HG02623 (cell line): ENCODE results near the gene GPHA2.

Source experiments
- ATAC-seq: cut with Tn5 transposase; IDR thresholded peaks from one replicate; pipeline ENCODE4 v1.9.1; 2021; ENCODE audit warnings: moderate library complexity; ENCODE audit not compliant: unreplicated experiment

Gene GPHA2

DNA sequence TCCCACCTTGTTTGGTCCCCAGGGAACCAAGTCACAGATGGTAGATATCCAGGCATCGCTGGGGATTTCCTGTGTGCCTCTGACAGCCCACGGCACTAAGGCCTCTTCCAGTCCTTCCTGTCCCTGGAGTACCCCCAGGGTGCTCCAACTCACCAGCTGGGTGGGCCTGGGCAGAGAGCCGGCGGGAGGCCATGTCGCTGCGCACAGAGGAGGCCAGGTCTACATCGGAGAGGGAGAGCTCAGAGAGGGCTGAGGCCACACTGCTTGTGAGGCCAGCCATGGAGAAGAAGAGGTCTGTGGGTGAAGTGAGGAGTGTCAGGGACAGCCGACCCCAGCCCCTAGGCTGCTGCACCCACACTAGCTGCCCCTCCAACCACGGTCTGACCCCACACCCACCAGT is 24.0 kb downstream of the GPHA2 start:
- no peak for ATAC-seq

DNA sequence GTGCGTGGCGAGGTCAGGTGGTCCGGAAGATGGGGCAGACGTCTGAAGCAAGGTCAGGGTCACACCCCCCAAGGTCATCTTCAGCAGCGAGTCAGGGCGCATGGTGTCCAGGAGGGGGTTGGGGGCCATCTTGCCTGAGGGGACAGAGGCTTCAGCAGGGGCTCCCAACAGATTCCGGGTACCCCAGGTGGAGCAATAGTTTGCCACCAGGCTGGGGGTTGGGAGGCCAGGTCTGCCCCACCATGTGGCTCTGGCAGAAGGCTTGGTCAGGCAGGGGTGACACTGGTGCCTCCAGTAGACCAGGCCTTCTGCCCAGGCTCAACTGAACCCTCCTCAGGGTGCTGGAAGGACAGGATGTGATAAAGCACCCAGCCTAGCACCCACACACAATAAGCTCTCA is 24.6 kb downstream of the GPHA2 start:
- no peak for ATAC-seq

DNA sequence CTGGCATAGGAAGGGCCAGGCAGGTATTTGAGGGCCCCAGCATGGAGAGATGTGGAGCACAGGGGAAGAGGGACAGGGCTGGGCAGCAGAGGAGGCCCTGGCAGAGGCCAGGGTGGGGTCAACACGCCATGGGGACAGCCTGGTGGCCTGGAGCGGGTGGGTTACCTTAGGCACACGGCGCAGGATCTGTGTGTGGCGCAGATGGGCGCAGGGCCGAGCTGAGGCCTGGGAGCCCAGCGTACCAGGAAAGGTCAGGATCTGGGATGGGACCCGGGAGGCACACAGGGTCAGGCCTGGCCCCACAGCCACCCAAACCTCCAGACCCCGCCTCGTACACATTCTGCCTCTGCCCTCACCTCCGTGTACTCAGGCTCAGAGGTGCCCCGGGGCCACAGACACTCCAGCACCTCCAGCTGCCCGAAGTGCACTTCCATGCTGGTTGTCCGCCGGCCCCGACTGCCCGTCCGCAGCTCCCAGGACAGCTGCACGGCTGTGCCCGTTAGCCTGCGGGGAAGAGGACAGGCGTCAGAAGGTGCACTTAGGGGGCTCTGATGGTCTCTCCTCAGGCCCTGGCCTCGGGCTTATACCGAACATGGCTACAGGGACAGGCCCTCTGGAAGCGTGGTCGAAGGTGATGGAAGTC is 25.1 kb downstream of the GPHA2 start:
- ATAC-seq = no peak

DNA sequence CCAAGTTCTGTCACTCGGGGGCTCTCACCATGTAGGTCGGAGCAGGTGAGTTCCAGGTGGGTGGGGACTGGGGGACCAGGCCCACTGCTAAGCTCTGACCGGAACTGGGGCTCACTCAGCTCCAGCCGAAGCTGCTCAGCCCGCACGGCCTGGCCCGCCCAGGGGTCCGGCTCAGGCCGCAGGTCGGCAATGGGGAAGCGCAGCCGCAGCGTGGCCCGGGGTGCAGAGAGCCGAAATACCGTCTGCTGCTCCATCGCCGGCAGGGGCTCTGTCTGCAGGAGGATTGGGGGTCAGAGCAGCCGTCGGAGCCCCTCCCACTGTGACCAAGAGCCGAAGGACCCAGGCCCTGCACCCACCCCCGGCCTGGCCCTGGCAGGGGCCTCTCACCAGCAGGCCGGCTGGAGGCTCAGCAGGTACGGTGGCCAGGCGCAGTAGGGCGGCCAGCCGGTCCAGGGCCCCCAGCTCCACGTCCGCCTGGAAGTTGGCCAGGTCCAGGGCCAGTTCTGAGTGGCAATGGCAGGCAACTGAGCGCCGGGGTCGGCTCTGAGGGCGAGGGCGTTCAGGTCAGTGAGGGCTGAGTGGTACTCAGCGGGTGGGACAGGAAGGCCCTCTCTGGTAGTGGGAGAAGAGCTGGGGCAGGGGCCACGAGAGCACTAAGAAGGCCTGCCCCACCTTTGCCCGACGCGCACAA is 25.9 kb downstream of the GPHA2 start:
- no peak for ATAC-seq

DNA sequence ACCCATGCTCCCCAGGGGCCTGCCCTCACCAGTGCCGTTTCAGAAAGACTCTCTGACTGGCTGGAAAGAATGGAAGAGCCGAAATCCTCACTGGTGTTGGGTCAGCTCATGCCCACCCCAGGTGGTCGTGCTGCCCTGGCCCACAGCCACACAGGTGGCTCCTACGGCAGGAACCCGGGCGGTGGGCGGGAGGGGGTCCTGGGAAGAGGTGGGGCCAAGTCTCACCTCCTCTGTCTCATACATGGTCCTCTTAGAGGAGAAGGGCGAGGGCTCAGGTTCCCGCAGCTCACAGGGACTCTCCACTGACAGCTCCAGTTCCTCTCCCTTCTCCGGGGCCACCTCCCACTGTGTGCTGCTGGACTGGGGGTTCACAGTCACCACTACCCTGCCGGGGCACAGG is 26.9 kb downstream of the GPHA2 start:
- ATAC-seq = no peak

DNA sequence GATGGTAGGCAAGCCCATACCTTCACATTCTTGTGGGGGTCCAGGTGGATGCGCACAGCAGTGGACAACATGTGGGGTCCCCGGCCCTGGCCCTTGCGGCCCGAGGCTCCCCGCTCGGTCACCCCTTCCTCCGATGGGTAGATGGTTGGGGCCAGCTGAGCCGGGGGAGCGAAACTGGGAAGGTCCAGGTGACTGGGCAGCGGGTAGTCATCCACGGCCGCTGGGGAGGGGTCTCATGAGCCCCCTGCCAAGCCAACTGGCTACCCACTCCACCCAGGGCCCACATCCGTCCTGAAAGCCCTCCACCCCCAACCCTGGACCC is 29.4 kb downstream of the GPHA2 start:
- no peak for ATAC-seq

DNA sequence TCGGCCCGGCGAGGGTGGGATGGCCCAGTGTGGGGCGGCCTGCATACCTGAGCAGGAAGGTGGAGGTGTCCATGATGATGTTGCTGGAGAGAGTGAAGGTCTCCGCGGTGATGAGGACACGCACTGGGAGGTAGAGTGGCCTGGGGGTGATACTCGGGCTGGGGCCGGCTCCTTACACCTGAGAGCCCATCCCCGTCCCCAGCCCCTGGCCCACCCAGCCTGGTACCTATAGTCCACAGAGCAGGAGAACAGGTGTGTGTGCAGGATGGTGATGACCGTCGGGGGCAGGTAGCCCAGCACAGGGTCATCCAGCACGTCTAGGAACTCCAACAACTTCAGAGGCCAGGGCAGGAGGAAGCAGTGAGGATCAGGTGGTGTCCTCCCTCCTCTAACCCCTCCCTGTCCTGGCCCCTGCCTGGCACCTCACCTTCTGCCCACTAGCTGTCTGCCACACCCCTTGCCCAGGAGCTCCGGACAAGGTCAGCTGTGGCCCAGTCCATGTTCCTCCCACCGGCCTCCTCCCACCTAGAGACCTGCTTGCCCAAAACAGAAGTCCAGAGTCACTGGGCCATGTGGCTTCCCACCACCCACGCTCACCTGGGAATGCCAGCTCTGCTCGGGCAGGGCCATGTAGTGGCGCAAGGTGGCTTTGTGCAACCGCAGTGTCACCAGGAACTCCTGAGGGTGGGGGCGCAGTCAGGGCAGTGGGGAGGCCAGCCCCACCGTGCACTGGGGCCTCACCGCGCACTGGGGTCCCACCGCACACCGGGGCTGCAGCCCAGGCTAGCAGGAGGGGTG is 30.0 kb downstream of the GPHA2 start:
- ATAC-seq = no peak

DNA sequence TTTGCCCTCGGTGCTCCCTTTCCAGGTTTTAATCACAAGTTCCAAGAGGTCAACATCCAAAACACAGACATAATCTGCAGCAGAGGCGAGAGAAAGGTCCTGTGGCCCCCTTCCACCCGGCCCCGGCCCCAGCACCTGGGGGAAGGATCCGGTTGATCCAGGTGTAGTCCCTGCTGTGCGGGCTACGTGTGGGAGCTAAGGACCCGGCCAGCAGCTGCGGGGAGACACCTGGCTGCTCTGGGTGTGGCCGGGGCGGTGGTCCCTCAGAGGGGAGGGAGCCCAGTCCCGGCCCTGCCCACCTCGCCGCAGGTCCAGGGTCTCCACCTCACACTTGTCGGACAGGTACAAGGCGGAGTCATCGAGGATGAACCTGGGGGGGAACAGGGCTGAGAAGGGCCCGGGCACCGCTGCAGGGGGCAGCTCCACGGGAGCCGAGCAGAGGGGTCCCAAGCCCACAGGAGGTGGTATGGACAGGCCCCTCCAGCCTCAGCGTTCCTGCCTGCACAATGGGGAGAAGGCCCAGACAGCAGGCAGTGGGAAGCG is 32.3 kb downstream of the GPHA2 start:
- no peak for ATAC-seq

DNA sequence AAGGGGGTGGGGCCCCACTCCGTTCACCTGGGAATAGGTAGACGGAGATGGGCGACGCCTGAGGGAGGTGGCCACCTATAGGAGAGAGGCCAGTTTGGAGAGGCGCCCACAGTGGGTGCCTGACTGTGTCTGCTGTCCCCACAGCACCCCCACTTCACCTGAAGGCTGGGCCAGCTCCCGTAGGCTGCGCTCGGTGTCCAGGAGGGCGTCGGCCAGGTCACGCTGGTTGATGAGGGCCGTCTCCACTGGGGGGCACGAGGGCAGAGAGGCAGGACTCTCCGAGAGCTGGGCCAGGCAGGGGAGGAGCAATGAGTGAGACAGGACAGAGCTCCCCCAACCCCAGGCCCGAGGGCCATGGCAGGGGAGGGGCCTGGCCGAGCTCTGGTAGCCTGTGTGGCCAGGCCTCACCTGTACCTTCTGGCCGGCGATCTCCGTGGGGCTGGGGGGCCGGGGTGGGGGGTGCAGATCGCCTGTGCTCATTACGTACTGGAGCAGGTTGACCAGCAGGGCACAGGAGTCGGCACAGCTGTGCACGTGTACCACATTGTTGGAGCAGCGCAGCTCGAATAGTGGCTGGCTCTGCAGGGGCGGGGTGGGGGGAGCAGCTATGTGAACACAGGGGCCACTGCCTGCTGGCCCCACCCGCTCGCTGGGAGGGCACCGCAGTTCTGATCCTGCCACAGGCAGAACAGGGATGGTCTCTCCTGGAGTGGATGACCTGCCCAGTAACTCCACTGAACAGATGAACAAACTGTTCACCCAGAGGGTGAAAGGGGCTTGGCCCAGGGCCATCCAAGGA is 33.4 kb downstream of the GPHA2 start:
- no peak for ATAC-seq

DNA sequence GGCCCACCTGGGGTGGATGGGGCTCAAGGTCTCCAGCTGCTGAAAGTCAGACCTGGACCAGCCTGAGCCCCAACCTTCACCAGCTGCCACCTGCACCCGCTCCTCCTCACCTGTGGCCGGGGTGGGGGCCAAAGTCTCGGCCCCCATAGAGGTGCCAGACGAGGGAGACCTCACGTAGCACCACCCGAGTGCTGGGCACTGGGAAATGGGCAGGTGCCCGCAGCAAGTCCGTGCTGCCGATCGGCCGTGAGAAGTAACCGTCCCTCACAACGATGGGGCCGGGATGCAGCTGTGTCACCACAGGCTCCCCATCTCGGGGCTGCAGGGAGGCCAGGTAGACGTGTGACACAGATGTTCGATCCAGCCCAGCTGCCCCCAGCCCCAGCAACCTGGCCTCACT is 34.9 kb downstream of the GPHA2 start:
- no peak for ATAC-seq

DNA sequence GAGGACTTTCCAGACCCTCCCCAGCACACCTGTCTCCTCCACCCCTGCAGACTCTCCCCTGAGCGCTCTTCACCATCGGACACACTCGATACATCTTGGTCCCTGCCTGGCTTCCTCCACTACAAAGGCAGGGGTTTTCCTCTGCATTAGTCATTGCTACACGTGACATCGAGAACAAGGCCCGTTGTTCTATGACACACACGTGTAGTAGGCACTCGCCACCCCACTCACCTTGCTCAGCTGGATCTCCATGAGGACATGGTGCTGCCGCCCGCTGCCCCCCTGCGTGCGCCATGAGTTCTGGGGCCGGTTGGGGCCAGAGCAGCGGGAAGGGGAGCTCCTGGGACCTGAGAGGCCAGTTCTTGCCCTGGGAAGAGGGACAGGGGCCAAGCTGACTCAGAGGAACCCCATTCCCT is 35.4 kb downstream of the GPHA2 start:
- ATAC-seq = no peak

DNA sequence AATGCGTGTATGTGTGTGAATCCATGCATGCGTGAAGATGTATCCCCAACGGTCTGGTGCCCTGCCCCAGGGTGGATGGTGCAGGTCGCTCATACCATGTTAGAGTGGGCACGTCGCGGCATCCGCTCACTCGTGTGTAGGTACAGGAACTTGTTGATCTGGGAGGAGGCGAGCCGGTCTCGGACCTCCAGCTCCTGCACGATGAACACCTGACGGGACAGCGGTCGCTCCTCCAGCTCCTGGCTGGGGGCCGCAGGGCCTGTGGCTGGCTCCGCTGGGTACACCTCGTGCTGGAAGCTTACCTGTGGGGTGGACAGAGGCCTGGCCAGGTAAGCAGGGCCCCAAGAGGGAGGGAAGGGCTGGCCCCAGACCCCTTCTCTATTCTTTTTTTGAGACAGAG is 37.2 kb downstream of the GPHA2 start:
- ATAC-seq = no peak

DNA sequence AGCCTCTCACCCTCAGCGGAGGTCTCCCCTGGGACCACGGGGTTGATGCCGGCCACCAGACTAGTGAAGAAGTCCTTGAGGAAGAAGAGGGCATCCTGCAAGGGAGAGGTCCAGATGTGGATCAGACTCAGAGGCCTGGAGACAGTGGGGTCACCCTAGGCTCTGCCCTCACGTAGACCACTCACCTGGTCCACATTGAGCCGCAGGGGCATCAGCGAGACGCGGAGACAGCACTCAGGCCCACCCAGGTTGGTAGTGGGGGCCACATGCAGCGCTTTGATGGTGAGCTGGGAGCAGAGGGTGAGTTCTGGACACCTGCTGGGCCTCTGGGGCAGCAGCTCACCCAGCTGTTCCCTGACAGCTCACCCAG is 37.6 kb downstream of the GPHA2 start:
- ATAC-seq = no peak

DNA sequence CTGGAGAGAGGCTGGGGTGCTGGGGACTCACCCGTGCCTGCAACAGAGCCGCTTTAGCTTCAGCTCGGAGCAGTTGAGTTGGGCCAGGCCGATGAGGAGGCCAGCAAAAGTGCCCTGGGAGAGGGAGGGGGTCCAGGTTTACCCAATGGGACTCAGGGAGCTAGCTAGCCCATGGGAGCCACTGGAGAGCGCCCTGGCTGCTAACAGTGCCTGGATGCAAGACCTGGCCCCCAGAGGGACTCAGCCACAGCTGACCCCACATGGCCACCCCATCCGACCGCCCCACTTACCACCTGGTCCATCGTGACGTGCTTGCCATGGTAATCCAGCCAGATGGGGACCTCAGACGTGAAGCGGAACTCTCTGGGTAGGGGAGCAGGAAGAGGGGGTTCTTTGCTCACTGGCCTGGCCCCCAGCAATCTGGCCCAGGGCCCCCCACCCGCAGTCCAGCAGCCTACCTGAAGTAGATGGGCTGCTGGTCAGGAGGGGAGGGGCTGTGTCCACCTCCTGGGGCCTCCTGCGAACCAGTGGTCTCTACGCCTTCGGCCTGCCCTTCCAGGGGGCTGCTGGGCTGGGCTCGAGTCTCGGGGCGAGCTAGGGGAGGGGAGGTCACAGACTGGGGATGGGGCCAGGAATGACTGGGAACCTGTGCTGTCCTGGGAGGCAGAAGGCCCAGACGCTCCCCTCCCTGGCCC is 38.2 kb downstream of the GPHA2 start:
- ATAC-seq = no peak

DNA sequence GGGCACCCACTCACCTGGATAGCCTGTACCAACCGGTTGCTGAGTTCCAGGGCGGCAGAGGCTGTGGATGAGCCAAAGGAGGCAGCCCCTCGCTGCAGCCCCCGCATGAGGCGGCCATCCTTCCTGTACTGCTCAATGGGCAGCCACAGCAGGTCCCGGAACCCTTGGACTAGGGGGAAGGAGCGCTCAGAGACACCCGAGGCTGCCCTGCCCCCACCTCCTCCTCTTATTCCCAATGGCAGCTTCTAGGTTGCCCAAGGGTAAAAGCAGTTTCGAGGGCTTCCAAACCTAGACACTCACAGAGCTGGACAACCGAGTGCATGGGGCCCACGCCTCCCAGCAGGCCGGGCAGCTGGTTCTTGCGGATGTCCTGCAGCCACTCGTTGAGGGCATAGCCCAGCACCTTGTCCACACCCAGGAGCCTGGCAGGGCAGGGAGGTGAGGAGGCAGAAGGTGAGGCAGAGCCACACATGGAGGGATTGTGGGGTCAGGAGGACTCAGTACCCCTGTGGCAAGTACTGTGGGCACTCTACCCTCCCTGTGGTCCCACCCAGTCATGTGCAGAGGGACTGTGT is 39.2 kb downstream of the GPHA2 start:
- no peak for ATAC-seq

DNA sequence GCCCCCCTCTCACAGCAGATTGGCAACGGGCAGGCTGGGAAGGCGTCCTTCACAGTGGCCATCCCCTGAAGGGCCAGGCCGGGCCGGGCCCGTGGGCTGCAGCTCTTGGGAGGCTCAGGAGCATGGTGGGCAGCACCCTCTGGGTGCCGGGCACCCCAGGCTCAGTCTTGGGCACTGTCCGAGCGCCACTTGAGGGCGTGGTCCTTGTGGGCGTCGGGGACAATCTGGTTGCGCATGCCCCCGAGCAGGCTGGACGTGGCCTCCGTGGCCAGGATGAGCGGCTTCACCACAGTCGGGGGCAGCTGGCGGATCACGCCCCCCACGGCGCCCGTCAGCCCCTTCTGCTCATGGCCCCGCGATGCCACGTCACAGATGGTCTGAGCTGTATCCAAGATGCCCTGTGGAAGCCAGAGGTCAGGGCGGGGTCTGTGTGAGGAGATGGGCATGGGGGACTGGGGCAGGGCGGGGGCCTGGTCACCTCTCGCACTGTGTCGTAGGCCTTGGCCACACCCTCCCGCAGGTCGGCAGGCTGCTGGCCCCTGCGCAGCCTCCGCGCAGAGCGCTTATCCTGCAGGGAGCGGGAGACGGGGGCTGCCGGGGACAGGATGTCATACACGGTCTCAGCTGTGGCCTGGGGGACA is 40.8 kb downstream of the GPHA2 start:
- ATAC-seq = no peak

DNA sequence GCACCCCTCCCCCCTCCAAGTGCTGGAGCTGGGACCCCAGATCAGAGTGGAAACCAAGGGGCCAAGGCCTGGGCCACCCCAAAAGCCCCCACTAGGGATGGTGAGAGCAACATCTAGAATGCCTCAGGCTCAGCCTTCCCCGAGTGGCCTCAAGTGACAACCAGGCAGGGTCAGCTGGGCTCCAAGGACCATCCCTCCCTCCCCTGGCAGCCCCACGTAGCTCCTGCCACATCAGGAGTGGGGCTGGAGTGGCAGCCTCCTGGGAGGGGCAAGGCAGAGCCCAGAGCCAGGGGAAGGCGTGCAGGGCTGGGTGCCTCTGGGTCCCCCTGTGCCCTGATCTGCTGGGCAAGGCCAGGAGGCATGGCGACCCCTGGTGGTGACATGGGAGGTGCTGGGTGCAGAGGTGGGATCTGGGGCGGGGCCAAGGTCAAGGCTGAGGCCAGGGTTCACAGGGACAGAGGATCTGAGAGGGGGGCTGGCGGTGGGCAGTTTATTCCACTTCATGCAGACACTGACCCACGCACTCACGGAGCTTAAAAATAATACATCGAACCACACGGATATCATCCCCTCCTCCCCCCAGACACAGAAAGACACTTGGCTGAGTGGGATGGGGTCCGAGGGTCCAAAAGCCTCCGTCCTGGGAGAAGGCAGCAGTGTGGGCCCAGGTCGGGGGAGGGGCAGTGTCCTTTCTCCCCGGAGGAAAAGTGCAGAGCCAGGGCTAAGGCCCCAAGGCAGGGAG is 41.5 kb downstream of the GPHA2 start:
- ATAC-seq = no peak

DNA sequence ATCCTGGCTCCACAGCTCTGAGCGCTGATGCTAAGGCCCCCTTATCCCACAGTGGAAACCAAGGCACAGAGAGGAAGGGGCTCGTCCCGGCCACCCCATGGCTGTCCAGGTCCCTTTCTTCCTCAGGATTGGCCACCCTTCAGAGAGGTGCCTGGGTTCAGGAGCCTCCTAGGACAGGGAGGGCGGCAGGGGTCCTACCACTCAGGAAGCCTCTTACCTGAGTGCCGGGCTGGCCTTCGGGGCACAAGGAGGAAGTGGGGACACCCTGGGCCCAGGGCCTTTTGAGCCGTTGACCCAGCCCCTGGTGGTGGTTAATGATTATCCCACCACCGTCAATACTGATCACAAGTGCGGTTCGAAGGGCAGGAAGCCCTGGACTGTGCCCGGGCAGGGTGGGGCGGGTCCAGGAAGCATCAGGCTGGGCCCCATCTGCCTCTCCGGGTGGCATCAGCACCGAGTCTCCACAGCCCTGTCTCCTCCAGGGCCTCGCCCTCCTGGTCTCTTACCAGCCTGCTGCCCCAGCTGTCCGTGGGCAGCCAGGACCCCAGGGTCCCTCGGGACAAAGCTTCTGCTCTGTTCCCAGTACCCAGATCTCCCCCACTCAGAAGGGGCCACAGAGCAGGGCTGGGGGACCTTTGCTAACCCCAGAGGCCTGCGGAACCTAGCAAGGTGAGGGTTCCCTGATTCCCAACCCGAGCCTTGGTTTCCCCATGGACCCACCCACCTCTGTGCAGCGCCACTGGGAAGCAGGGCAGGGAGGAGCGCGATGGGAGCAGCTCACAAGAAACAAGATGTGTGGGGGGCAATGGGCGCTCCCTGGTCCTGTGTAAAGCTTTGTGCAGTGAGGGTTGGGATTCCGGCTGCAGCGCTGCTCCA is 42.3 kb downstream of the GPHA2 start:
- ATAC-seq = no peak
